SH-SY5Y (cell line): ENCODE results near the gene ZNF19.

Experiments used
- GATA2 ChIP-seq: IDR thresholded peaks from 2 replicates; pipeline ENCODE4 v1.6.1; 2011; ENCODE audit warnings: mild to moderate bottlenecking, low read depth, low read length
- GATA3 ChIP-seq: IDR thresholded peaks from 2 replicates; pipeline ENCODE4 v1.6.1; 2011; ENCODE audit warnings: low read depth, mild to moderate bottlenecking, low read length, moderate library complexity

ZNF19 gene

DNA sequence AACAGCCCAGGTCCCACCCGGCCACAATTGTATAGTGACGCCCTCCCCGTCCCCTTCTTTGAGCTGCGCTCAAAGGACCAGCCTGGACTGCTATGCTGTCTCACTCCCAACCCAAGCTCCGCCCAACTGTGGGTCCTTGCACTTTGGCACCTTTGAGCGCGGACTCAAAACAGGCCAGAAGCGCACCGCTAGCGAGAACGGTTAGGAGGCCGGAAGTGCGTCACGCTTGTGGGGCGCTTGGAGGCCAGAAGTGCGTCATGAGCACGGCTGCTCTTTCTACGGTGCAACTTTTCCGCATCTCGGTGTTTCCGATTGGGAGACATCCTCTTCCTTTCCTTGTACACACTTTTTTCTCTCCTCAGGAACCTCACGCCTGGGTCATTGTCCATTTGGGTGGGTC lies at the start of gene ZNF19:
ZNF19 (minus strand) TSS at position 203 of the 400 bp plus-strand sequence. CDS start 7,210 bp downstream, outside the sequence.
- TF ChIP-seq GATA3 (no peak), GATA2 (no peak)

DNA sequence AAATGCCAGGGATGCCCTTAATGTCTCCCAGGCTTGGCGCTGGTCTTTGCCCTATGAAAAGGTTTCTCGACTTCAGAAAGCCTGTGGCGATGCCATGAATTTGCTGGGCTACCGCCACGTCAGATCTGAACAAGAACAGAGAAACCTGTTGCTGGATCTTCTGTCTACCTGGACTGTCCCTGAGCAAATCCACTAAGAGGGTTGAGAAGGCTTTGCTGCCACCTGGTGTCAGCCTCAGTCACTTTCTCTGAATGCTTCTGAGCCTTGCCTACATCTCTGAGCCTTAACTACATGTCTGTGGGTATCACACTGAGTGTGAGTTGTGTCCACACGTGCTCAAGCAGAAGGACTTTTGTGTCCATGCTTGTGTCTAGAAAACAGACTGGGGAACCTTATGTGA lies 48.5 kb upstream of the ZNF19 start:
- TF ChIP-seq GATA2 = no peak
- no peak for TF ChIP-seq GATA3

DNA sequence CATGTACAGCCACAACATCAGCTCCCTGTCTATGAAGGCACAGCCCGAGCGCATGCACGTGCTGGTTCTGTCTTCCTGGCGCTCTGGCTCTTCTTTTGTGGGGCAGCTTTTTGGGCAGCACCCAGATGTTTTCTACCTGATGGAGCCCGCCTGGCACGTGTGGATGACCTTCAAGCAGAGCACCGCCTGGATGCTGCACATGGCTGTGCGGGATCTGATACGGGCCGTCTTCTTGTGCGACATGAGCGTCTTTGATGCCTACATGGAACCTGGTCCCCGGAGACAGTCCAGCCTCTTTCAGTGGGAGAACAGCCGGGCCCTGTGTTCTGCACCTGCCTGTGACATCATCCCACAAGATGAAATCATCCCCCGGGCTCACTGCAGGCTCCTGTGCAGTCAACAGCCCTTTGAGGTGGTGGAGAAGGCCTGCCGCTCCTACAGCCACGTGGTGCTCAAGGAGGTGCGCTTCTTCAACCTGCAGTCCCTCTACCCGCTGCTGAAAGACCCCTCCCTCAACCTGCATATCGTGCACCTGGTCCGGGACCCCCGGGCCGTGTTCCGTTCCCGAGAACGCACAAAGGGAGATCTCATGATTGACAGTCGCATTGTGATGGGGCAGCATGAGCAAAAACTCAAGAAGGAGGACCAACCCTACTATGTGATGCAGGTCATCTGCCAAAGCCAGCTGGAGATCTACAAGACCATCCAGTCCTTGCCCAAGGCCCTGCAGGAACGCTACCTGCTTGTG lies 47.8 kb upstream of the ZNF19 start:
- no peak for TF ChIP-seq GATA3

DNA sequence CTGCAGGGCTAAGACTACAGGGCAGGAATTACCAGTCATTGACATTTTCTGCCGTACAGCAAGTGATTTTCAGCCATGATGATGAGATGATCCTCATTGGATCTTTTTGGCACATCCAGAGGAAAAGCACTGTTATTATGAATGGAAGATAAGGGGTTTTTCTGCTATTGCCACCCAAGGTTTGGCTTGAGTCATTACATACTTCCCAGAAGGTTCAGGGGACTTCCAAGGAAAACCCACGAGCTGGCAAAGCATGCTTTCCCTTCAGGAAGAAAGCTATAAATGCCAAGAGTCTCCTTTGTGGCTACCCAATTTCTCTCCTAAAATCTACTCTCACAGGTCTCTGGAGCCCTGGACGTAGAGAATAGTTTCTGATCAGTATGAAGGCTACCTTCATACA lies 43.2 kb upstream of the ZNF19 start:
- TF ChIP-seq GATA2 (no peak), GATA3 (no peak)

DNA sequence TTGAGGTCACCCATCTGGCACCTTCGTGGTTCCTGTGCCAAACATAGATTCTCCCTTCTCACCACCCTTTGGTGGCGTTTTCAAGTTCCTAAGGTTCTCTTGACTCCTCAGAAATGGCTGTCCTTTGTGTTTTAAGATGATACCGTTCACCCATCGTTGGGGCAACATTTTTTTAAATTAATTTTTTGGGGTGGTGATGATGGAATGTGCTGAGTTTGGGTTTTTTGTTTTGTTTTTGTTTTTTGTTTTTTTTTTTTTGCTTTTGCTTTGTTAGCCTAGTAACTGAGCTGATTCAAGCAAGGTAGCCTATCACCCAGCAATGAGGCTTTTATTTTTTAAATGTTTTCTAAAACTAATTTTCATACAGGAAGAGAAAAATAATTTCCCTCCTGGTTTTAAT lies 39.7 kb upstream of the ZNF19 start:
- TF ChIP-seq GATA3 (no peak), GATA2 (no peak)

DNA sequence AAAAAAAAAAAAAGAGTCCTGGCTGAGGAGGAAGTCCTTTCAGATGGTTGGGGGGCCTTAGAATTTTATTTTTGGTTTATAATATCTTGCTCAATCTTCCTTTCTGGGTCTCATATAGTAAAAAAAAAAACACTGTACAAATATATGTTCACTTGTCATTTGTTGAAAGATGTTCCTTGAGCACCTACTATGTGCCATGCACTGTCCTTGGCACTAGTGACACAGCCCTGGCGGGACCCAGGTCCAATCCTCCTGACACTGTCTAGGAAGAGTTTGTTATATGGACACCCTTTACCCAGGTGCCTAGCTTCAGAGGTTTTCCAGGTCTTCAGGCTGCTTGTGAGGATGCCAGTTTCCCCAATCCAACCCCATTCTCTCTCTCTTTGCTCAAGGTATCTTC lies 39.1 kb upstream of the ZNF19 start:
- TF ChIP-seq GATA3 = no peak
- no peak for TF ChIP-seq GATA2

DNA sequence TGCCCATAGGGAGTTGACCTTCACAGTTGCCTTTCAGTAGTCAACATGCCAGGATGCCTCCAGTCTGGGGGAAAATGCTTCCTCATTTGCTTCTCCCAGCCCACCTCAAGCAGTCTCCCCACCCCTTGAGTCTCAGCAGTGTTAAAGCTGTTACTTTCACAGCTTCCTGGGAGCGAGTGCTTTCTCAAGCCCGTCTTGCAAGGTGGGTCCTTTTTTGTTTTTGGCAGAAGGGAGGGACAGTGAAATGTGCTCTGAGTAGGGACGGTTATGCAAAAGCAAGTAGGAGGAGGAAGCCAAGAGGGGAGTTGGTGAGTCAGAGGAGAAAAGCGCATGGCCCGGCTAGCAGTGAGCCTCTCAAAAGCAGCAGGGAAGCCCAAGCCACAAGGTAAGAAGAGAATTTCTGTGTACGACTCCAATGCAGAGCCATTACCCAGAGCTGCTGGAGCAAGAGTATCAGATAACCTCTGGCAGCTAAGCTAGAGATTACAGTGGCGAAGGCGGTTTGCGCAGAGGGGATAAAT lies 37.0 kb upstream of the ZNF19 start, which contains the start of gene CHST4:
CHST4 (plus strand) TSS at position 316 of the 521 bp plus-strand sequence. CDS start 10,252 bp downstream, outside the sequence.
- TF ChIP-seq GATA2 = no peak
- TF ChIP-seq GATA3 = no peak

DNA sequence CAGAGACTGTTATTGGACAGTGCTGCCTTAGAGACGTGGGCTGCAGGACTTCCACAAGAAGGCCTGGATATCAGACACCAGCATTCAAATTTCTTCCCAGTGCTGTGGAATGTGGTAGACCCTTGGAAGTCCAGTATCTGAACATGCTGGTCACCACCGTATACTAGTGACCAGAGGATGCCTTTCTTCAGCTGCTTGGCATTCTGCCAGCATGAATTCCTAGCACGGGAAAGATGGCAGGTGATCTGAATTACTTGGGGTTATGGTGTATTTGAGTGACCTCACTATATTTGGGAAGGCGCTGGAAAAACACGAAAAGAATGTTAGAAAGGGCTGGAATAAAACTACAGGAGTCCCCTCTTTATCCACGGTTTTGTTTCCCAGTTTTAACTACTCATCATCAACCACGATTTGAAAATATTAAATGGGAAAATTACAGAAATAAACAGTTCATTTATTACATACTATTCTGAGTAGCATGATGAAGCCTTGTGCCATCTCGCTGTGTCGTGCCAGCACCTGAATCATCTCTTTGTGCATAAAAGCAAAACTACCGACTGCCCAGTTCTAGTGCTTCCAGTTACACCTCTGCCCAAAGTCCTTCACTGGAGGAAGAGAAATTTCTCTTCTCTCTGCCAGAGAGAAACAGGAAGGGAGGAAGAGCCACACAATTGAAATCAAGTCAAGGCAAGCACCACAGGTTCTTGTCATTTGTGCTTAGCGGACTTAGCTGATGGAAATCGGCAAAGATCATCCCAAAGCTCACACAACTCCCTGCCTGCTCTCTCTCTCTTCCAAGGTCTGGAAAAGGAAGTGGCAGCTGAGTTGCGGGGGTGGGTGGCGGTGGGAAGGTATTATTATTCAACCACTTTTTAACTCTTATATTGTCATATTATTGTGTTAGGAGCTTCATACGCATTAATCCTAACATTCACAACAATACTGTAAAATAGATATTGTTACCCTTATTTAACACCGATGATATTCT lies 35.7 kb upstream of the ZNF19 start:
- TF ChIP-seq GATA3 = no peak
- TF ChIP-seq GATA2 = no peak

DNA sequence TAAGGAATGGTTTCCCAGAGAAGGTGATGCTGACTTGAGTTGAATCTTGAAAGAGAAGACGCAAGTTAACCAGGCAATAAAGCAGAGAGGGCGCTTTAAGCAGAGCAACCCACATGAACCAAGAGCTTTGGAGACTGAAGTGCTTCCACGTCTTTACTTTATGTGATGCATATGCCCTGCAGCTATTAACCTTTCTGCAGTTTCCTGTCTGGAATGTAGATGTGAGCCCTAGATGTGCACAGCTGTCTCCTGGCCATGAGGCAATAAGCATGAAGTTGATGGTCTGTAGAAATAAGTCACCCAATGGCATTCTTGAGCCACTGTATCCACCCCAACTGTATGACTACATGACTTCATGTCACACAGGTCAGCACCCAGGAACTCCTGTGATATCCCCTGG lies 31.4 kb upstream of the ZNF19 start:
- TF ChIP-seq GATA3 = no peak

DNA sequence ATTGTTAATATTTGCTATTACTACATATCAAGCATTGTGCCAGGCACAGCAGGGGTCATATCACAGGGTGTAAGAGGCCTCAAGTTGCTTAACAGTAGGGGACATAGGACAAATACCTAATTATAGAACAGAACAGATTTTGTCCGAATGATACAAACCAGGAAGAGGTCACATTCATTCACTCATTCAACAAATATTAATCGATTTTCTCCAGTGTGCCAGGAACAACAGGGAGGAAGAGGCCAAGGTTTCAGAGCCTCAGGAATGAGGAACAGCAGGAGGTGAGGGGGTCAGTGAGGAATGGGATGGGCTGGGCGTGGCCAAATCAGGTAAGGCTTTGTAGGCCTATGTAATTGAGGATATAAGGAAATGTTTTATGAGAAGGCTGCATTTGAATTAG lies 25.9 kb upstream of the ZNF19 start:
- no peak for TF ChIP-seq GATA3
- TF ChIP-seq GATA2 = no peak

DNA sequence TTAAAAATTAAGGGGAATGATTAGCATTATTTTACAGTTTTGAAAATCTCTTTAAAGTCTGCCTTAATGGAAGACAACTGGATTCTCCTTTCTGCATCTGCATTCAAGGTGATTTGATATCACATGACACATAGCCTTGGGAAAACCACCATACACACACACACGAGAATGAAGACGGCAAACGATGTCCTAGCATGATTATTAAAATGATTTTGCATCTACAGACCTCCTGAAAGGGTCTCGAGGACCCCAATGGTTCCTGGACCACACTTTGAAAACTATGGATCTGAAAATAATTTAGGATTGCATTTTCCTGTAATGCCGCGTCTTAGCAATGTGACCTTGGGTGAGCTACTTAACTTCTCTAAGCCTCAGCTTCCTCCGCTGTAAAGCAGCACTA lies 25.4 kb upstream of the ZNF19 start:
- no peak for TF ChIP-seq GATA2
- no peak for TF ChIP-seq GATA3

DNA sequence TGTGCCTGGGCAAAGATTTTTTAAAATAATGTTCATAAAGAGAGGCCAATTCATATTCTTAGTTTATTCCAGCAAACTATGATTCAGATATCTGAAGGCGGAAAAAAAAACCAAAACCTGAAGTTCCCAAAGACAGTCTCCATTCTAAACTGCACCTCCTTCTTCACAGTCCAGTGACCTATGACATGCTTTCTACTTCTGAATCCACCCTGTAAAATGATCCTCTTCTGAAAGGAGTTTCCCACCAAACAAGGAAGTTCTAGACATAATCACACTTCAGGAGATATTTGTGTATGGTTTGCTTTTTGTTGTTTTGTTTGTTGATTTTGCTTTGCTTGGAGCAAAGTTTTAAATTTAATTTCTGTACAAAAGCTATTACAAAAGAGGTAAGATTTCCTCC lies 24.2 kb upstream of the ZNF19 start:
- TF ChIP-seq GATA3 (no peak), GATA2 (no peak)

DNA sequence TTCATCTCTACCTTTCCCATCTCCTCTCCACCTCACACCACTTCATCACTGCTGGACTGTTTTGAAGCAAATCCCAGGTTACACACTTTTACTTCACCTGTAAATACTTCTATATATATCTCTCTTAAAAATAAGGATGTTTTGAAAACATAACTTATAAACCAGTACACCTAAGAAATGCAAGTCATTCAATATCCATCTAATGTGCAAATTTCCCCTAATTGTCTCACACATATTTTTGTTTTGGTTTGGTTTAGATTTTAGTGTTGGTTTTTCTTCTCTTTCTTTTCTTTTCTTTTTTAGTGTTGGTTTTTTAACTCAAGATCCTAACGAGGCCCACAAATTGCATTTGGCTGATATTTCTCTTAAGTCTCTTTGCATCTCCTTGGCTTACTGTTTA lies 17.9 kb upstream of the ZNF19 start:
- no peak for TF ChIP-seq GATA3
- TF ChIP-seq GATA2 = no peak

DNA sequence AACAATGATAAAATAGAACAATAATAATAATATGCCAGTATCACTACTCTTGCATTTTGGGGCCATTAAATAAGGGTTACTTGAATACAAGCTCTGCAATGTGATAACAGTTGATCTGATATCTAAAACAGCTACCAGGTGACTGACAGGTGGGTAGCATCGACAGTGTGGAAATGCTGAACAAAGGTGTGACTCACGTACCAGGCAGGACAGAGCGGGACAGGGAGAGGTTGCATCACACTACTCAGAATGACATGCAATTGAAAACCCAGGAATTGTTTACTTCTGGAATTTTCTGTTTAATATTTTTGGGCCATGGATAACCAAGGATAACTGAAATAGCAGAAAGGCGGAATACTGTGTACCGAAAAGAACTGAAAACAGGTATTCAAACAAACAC lies 15.8 kb upstream of the ZNF19 start:
- TF ChIP-seq GATA2 (no peak), GATA3 (no peak)

DNA sequence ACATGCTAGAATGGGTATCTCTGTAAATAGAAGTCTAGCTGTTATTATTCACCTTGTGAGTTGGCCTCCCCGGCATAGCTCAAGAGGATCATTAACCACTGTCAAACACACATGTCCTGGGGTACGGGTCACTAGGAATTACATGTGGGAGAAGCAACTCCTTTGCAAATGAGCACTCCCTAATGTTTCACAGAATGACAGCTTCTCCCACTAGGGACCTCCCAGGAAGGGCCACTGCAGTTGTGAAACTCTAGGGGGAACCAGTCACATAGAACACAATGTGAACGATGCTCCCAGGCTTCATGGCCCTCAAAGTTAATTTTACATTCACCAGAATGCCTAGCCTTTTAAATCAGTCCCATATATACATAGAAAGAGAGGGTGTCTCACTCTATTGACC lies 12.4 kb upstream of the ZNF19 start:
- TF ChIP-seq GATA3 (no peak), GATA2 (no peak)

DNA sequence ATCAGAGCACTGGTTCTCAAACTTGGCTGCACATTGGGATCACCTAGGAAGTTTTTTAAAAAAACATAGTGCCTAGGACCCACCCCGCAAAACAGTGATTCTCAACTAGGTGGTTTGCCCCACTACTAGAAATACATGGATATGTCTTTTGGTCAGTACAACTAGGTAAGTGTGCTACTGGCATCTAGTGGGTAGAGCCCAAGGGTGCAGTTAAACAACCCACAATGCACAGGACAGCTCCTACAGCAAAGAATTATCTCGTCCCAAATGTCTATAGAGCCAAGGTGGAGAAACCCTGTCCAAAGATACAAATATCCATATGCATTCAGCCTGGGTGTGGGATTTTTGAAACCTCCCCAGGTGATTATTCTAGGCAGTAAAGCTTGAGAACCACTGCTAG lies 11.8 kb upstream of the ZNF19 start:
- no peak for TF ChIP-seq GATA3
- TF ChIP-seq GATA2 = no peak
